Medulla oblongata (tissue), 1 donor: ENCODE results near the gene COQ7.

ENCODE experiments used
- DNase-seq: peaks from one replicate; pipeline ENCODE4 v3.0.0-alpha.2; 2015; ENCODE audit errors: extremely low spot score

COQ7 gene

GRCh38 chr16:19112099-19112407 lies 44.6 kb downstream of the COQ7 start:
- DNase-seq, result no peak

DNA sequence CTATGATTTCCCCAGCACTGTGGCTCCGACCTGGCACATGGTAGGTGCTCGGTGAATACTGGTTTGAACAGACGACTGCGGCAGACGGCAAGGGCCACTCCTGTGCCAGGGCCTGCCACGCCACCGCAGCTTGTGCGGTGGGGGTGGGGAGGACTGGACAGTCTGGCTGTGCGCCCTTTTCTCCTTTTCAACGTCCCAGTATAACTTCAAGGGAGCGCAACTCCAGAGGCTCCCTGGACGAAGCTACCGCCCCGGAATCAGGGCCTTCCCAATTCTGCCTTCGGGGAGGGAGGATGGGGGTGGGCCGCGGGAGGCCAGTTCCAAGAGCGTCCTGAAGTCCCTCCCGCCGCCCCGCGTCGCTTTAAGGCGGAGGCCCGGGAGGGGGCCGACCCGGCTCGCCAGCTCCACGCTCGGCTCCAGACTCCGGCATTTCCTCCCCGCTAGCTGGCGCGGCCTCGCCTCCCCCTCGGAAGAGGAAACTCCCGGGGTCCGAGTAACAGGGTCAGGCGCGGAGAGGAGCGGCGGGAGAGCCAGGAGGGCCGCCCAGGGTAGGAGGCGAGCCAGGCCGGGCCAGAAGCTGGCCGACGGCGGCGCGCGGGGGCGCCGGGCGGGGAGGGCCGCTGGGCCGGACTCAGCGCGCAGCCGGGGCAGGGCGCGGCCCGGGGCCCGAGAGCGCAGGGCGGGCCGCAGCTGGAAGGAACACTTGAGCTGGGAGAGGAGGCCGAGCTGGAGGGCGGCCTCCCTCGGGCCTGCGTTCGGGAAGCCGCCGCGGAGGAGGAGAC lies 46.4 kb downstream of the COQ7 start, which contains the start of gene ITPRIPL2:
TSS of gene ITPRIPL2 (plus strand) at position 388 of the 782 bp plus-strand sequence. CDS start 498 bp downstream, outside the sequence.
- DNase-seq, result peak; percentile 52

DNA sequence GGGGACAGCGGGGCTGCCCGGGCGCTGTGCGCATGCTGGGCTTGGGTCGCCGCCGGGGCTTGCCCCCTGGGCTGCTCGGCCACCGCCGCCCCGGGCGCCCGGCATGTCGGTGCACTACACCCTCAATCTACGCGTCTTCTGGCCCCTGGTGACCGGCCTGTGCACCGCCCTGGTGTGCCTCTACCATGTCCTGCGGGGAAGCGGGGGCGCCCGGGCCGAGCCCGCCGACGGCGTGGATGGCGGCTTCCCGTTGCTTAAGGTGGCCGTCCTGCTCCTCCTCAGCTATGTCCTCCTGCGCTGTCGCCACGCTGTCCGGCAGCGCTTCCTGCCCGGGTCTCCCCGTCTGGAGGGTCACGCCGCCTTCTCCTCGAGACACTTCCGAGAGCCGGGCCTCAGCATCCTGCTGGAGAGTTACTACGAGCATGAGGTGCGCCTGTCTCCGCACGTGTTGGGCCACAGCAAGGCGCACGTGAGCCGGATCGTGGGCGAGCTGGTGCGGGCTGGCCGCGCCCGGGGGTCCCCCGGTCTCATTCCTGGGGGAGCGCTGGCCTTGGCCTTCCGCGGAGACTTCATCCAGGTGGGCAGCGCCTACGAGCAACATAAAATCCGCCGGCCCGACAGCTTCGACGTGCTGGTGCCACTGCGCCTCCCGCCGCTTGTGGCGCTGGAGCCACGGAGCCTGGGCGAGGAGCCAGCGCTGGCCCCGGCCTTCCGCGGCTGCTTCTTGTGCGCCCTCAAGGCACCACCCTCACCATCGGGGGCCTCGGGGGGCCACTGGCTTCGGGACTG lies 47.1 kb downstream of the COQ7 start:
- DNase-seq, result no peak

- DNase-seq, result no peak
Measured at GRCh38 chr16:19115148-19116021, 48.0 kb downstream of the COQ7 start.

DNA sequence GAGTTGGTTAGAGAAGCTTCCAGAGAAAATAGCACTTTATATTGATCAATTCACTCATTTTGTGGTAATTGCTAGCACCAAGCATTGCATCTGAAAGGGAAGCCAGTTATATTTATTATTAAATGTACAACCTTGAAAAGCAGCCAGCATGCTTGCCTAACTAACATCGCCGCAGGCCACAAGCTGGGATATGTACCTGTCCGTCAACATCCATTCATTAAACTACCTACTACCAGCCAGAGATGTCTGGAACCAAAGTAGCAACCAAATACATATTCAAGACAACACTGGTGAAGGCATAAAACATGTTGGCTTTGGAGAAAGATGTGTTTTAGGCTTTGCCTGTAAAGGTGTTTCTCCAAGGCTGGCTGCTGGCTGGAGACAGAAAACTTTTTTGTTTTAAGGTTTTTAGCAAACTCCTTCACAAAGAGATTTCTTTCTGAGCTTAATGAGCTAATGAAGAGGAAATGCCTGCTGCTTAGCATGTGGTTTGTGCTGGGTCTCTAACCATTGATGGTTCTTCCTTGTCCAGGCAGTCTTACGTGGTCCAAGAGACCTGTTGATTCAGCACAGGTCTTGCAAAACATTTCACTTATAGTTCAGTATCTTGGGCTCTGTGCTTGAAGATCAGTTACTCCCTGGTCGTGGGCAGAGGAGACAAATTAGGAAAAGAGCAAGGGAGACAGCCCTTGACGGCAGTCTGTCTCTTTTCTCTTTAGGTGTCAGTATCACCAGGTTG lies 49.5 kb downstream of the COQ7 start:
- DNase-seq, result peak; percentile 22

GRCh38 chr16:19118938-19119431 lies 51.6 kb downstream of the COQ7 start:
- peak; percentile 76 for DNase-seq

DNA sequence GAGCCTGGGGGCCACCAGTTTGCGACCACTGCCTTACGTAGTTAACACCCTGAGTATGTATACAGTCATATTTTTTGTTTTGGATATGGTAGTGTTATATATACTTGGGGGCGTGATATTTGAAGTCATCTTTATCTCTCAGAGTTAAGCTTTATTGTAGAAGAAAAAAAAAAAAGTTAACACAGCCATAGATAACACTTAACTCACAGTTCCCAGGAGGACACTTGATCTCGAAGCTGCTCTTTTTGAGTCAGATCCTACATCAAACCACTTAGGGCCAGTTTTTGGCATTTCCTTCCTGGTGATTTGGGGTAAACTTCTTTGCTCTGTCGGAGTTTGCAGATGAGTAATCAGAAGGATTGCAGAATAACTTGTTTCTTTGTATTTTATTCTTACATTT lies 52.1 kb downstream of the COQ7 start:
- DNase-seq, result no peak

- no peak for DNase-seq
Measured at GRCh38 chr16:19123535-19124178, 56.2 kb downstream of the COQ7 start.

DNA sequence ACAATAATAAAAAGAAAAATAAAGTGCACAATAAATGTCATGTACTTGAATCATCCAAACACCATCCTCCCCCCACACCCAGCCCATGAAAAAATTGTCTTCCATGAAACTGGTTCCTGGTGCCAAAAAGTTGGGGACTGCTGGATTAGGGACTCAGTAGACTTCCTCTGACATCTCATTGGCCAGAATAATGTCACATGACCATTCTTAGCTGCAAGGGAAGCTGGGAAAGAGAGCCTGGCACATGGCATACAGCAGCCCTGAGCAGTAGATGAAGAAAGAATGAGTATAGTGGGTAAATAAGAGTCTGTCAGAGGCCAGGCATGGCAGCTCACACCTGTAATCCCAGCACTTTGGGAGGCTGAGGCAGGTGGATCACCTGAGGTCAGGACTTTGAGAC lies 58.9 kb downstream of the COQ7 start:
- no peak for DNase-seq

DNA sequence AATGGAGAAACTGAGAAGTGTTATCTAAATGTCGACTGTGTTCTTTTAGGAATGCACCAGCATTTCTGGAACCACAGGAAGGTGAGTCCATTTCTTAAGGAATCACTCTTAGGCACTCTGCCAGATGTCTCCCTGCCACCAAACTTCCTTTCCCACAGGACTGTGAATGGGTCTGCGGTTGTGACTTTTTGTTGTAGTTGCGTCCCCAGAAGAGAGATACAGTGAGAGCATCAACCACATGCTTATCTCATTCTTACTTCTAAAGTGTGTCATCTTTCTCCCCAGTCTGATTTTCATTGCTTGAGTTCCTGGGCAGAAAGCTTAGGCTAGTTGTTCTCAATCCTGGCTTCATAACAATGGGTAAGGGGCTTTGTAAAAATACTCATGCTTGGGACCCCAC lies 59.8 kb downstream of the COQ7 start:
- DNase-seq, result no peak

DNA sequence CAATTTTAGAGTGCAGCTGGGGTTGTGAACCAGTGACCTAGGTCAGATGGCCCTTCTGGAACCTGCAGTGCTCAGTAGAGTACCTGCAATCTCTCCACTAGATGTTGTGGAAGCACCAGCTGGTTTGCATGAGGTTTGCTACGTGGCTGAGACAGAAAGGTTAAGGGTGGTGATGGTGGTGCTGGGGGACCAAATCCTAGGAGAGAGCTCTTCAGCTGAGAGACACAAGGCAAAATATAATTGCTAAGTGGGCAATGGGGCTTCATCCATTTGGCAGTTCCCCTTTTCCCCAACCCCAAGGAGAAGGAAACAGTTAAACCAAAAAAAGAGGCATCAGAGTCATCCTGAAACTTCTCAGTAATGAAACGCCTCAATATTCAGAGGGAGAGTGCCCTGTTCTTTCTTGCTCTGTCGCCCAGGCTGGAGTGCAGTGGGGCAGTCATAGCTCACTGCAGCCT lies 60.3 kb downstream of the COQ7 start:
- DNase-seq, result peak; percentile 61

DNA sequence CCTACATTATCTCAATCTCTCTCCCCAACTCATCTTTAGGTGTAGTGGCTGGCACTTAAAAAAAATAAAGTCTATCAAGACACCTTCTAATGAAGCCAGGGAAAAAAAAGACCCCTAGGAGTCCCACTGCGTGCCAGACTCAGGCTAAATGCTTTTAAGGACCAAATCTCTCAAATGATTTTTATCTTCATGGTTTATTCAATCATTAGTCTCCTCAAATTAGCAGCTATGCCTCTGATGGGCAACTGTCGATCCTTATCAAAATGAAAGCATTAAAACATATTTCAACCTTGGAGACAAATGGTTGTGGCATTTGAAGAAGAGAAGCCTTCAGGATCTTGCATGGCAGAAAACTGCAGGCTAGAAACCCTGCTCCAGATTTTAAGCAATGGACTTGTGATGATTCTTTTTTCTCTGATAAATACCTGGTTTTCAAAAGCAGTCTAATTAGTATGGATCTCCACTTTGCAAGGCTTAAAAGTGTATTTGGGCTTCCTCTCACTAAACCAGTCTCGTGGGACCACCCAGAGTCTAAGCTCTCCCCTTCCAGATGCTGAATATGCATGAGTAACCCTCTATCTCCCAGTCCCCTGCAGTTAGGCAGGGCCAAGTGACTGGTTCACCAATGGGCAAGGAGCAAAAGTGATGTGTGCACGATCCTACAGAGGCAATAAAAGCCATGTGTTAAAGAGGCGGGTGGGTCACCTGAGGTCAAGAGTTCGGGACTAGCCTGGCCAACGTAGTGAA lies 61.2 kb downstream of the COQ7 start:
- no peak for DNase-seq
